ENCODE results near the gene RBM38.

GRCh38 chr20:57347393-57347792 is 43.8 kb upstream of the RBM38 start:
- TF ChIP-seq EZH2 (IDR thresholded peaks at IDR 0.05; ENCODE audit: borderline replicate concordance, low read depth, low read length, poor library complexity, severe bottlenecking), result no peak
- no peak for TF ChIP-seq CTCF (conservative IDR thresholded peaks at IDR 0.05; ENCODE audit: low read depth, low read length)

All from A673 (cell line).